Fibroblast of lung (primary cell): ENCODE data around the gene C10orf67.

Experiments
- EZH2 ChIP-seq: IDR thresholded peaks from 2 replicates; pipeline ENCODE4 v1.5.1; 2012; ENCODE audit warnings: low read length, control low read depth, mild to moderate bottlenecking; ENCODE audit errors: missing control alignments
- TF ChIP-seq, protein P1 (sequence below), 2 donors: IDR thresholded peaks in 1 of 2; conservative IDR thresholded peaks in 1 of 2; 1 replicate in 1 of 2; 2 replicates in 1 of 2; pipeline ENCODE4 v1.5.1; 2011 to 2012; ENCODE audit warnings: low read length in 2 of 2, control low read depth in 1 of 2, inconsistent platforms in 1 of 2, low read depth in 1 of 2, mild to moderate bottlenecking in 1 of 2

GRCh38 chr10:23322082-23322481, 22.5 kb downstream of the C10orf67 start:
- TF ChIP-seq, protein P1, sequence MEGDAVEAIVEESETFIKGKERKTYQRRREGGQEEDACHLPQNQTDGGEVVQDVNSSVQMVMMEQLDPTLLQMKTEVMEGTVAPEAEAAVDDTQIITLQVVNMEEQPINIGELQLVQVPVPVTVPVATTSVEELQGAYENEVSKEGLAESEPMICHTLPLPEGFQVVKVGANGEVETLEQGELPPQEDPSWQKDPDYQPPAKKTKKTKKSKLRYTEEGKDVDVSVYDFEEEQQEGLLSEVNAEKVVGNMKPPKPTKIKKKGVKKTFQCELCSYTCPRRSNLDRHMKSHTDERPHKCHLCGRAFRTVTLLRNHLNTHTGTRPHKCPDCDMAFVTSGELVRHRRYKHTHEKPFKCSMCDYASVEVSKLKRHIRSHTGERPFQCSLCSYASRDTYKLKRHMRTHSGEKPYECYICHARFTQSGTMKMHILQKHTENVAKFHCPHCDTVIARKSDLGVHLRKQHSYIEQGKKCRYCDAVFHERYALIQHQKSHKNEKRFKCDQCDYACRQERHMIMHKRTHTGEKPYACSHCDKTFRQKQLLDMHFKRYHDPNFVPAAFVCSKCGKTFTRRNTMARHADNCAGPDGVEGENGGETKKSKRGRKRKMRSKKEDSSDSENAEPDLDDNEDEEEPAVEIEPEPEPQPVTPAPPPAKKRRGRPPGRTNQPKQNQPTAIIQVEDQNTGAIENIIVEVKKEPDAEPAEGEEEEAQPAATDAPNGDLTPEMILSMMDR (conservative IDR thresholded peaks at IDR 0.05 in 1 of 2, IDR thresholded peaks at IDR 0.05 in 1 of 2; ENCODE audit: low read depth in 1 of 2, low read length in 2 of 2), result no peak
- TF ChIP-seq EZH2, result no peak
